Stimulated activated CD4-positive, alpha-beta T cell treated with anti-CD3 and anti-CD28 coated beads, TNF-alpha, amount 100 ng/mL, for 24 hours (primary cell): Measurements from ENCODE around the gene GALNTL6.
"Not testable (repeated sequence)": the region's sequence is repeated elsewhere in the genome, so short reads cannot be mapped to it uniquely, and the experiment has no call there.

Experiments
- DNase-seq, 3 experiments: peaks; one replicate each; pipeline ENCODE4 v3.0.0-alpha.2; 2020; ENCODE audit warnings: low read depth in 3 of 3

The GALNTL6 gene

GRCh38 chr4:172938072-172938829 lies 1125.0 kb downstream of the GALNTL6 start:
- no peak for DNase-seq

DNA sequence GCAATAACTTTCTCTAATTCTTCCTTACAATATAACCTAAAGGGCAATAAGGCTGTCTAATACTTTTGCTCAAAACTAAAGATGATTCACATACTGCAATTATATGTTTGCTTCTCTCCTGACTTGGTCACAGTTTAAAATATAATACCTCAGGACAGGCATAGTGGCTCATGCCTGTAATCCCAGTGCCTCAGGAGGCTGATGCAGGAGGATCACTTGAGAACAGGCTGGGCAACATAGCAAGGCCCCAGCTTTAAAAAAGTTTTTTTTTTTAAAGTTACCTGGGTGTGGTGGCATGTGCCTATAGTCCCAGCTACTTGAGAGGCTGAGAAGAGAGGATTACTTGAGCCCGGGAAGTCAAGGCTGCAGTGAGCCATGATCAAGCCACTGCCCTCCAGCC lies 1125.7 kb downstream of the GALNTL6 start:
- DNase-seq: no peak

DNA sequence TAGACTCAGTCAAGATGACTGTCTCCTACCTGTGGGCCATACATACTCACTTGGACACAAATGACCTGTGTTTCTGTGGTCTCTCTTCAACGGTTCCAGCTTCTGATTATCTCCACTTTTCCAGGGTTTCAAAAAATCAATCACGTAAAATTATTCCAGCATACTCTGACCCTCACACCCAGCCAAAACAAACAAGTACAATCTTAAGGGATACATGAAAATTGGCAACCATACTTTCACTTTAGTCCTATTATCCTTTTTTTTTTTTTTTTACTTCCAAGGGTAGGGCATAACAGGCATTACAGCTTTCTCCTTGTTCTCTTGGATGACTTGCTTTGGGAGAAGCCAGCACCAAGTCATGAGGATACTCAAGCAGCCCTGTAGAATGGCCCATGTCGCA lies 1129.6 kb downstream of the GALNTL6 start:
- no peak for DNase-seq

DNA sequence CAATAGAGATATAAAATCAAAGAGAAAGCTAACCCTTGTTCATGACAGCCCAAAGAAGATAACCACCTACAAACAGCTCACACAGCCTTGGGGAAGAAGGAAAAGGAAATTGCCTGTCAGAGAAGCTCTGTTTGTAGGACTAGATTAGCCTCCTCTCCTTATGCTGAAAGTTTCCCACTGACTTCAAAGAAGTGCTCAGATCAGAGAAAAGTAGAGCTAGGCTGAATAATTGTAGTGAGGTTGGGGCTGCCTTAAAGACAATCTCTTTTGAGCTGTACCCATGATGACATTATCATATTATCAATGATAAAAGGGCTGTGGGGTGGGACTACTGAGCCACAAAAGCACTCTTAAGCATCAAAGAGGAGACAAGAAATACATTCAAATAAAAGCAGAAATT lies 1132.4 kb downstream of the GALNTL6 start:
- no peak for DNase-seq

DNA sequence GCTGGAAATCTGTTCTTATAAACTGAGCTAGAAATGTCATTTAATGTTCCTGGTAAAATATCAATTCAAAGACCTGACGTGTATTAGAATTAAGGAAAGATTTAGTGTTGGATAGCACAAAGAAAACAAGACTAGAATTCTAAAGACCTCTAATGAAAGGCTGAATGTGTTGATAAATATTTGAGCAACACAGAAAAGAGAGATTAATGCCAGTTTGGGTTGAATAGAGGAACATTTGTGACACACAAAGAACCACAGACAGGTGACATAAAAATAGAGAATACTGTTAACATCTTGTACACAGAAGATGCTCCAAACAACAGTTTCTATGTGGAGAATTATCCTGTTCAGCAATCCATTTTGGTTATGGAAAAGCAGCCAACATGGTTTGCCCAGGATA lies 1133.3 kb downstream of the GALNTL6 start:
- DNase-seq: no peak

GRCh38 chr4:172947594-172947993 lies 1134.4 kb downstream of the GALNTL6 start:
- no peak for DNase-seq

- DNase-seq: no peak
These were observed 1137.8 kb downstream of the GALNTL6 start for GRCh38 chr4:172950990-172951389.

GRCh38 chr4:172951679-172952451 lies 1138.7 kb downstream of the GALNTL6 start:
- DNase-seq: no peak

- no peak for DNase-seq
These were observed 1140.8 kb downstream of the GALNTL6 start for GRCh38 chr4:172953896-172954568.

- DNase-seq: not testable (repeated sequence)
These were observed 1143.1 kb downstream of the GALNTL6 start for GRCh38 chr4:172956340-172956739.

- DNase-seq: no peak
These were observed 1144.0 kb downstream of the GALNTL6 start for GRCh38 chr4:172957216-172957615.

GRCh38 chr4:172962564-172963353 lies 1149.6 kb downstream of the GALNTL6 start:
- DNase-seq: no peak

DNA sequence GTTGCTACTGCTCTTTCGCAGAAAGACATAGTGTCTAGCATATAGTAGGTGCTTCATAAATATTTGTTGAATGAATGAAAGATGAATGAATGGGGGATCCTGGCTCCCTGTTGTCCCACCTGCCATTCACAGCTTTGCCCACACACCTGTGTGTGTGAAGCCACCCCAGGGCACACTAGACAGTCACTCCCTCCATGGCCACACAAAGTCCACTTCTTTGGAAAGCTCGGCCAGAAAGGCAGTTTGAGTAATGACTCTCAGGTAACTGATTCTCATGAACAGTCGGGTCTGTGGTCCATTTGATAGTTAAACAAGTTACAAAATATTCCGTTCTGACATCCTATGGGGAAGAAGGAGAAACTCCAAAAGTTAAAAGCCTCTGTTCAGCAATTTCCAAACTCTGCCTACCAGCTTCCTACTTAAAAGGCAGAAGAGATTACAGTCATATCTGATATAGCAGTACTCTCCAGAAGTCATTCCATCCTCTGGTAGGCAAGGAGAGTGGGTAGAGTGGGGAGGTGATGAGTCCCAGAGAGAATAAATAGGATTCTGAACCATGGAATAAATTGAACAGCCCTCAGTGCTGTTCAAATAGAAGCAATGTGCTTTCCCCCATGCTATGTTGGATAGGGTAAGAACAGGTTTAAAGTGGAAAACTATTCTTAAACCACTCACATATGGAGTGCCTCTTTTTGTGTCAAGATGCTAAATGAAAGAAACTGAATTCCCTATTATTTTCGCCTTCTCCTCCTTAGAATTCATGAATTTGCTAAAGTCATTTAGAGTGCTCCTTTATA lies 1150.5 kb downstream of the GALNTL6 start:
- DNase-seq: no peak

GRCh38 chr4:172970189-172970588 lies 1157.0 kb downstream of the GALNTL6 start:
- not testable (repeated sequence) for DNase-seq

DNA sequence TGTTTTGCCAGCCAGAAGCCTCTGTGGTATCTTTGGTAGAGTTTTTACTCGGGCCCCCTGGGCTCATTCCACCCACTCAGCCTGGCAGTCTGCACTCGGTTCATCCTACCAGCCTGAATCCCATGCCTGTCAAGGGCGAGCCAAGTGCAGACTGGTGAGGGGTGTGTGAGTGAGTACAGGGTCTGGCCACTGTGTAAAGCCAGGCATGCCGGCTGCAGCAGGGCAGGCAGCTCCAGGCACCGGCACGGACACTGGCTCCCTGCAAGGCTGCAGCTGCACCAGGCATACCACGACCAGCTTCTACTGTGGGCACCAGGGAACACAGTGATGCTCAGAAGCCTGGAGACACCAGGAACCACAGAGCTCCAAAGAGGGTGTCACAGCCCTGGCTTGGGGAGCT lies 1161.4 kb downstream of the GALNTL6 start:
- no peak for DNase-seq

- no peak for DNase-seq
These were observed 1162.5 kb downstream of the GALNTL6 start for GRCh38 chr4:172975651-172976229.

DNA sequence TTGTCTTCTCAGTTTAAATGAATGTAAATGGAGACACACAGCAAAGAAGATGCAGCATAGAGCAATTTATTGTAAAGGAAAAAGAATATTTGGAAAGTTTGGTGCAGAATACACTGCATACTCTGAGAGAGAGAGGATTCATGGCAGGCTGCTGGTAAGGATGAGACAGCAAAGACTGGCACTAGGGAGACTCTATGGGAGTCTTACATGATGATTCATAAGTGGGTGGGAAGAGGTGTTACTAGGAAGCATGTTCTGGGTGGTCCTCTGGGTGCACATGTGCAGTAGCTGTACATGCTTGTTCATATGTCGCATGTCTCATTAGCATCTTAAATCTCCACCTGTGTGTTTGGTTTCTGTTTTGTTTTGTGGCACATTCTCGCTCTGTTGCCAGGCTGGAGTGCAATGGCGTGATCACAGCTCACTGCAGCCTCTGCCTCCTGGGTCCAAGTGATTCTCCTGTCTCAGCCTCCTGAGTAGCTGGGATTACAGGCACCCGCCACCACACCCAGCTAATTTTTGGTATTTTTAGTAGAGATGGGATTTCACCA lies 1164.4 kb downstream of the GALNTL6 start:
- not testable (repeated sequence) for DNase-seq

DNA sequence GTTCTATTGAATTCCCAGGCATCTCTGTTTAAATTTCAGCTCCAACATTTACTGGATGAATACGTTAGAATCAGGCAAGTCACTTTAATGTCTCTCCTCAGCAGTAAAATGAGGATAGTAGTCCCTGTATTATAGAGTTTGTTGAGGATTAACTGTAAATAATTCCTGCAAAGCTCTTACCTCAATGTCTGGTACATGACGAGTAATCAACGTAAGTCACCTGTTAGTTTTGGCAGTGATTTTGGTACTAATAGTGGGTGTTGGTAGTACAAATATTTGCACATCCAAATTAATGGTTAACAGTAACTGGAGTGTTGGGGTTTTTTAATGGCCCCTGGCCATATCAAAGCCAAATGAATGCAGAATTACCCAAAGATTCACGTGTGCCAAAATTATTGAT lies 1165.6 kb downstream of the GALNTL6 start:
- DNase-seq: no peak

GRCh38 chr4:172979332-172979731 lies 1166.1 kb downstream of the GALNTL6 start:
- DNase-seq: no peak

DNA sequence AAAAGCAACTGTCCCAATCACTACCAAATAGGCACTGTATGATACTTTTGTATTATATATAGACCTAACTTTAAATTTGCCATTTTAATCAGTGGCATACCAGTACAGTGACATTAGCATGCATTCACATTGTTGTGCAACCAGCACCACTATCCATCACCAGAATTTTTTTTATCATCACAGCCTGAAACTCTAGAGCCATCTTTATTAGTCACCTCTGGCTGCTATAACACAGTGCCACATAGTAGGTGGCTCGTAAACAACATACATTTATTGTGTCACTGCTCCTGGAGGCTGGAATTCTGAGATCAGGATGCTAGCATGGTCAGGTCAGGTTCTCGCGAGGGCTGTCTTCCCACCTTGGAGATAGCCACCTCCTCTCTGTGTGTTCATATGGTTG lies 1167.0 kb downstream of the GALNTL6 start:
- DNase-seq: no peak
